Muscle of leg (tissue), 11 donors: ENCODE results near the gene LSM14B. TPM values are rescaled to one million over a fixed set of nuclear protein-coding genes. Genes with fewer than 3 reads are reported as not detected.

ENCODE experiments used
- DNase-seq: peaks from one replicate; pipeline ENCODE4 v3.0.0; 2013
- H3K27ac ChIP-seq: one replicate; pipeline ENCODE4 v1.5.1; 2013; ENCODE audit warnings: mild to moderate bottlenecking, low read length, control low read depth
- H3K27me3 ChIP-seq: one replicate; pipeline ENCODE4 v1.6.1; 2013; ENCODE audit warnings: low read length; ENCODE audit not compliant: control insufficient read depth, insufficient read depth
- H3K36me3 ChIP-seq: one replicate; pipeline ENCODE4 v1.6.1; 2013; ENCODE audit warnings: low read length; ENCODE audit not compliant: control insufficient read depth, insufficient read depth
- H3K4me1 ChIP-seq: one replicate; pipeline ENCODE4 v1.6.1; 2013; ENCODE audit warnings: low read length; ENCODE audit not compliant: control insufficient read depth, insufficient read depth
- H3K4me3 ChIP-seq: one replicate; pipeline ENCODE4 v1.5.1; 2013; ENCODE audit warnings: low read length, control low read depth
- H3K9me3 ChIP-seq: replicated peaks from 2 replicates; pipeline ENCODE4 v1.6.1; 2013; ENCODE audit warnings: low read depth, low read length; ENCODE audit not compliant: control insufficient read depth
- WGBS: methylation state at CpG from one replicate; pipeline ENCODE4 v1.1.5; 2013; ENCODE audit warnings: missing lambda C conversion rate; ENCODE audit not compliant: insufficient coverage; 5-methylcytosine and 5-hydroxymethylcytosine counted together
- polyA plus RNA-seq, 8 donors: library from polyadenylated mRNA; unstranded; fragments of 120-200 nt; gene quantifications; one replicate each; pipeline versions ENCODE4 v1.2.1 to v1.2.3, GENCODE V29; 2013; ENCODE audit warnings: inconsistent platforms in 1 of 8, low replicate concordance in 1 of 8; ENCODE audit not compliant: insufficient read length in 8 of 8, insufficient read depth in 1 of 8
- total RNA-seq: library from RNA; stranded (reverse); fragments of 120-200 nt; gene quantifications from one replicate; pipeline ENCODE4 v1.2.4, GENCODE V29; 2013

The LSM14B gene
- total and polyA plus RNA-seq, 9 donors: 57.1 to 83.1 (median 71.0) TPM

DNA sequence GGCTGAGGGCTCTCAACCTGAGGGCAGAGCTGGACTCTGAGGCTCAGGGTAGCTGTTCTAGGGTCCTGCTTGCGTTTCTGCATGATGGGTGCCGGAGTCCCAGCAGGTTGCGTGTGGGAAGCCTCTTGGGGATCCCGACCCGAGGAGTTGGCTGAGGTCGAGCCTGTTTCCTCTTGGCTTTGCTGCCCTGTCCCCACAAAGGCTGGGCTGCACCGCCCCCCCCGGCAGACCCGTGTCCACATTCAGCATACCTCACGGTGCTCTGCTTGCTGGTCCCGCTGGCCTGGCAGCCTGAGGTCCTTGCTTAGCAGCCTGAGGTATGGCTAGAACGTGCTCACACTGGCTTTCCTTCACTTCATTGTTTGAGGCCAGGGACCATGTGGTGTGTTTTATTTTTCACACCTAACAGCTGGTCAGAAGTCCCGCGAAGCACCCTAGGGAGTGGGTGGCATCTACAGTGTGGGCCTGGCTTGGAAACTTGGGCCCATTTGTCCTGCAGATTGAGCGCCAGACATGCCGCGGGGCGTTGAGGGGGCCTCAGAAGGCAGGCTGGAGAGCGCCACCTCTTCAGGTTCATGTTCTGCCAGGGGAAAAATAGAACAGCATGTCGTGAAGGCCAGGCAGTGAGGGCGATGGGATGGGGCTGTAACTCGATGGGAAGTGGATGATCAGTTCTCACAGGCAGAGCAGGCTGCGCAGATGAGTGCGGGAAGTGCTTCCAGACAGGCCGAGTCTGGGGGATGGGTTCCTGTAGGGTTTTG, 9.5 kb downstream of the LSM14B start:
- no peak overlapping the region for H3K4me3 ChIP-seq
- no peak overlapping the region for H3K27ac ChIP-seq
- no peak for DNase-seq
- no peaks in the 10 kb centered on the region for H3K27me3 ChIP-seq
- no peaks in the 10 kb centered on the region for H3K9me3 ChIP-seq
- WGBS: 87% methylated on average over 24 of the region's 25 CpGs
- H3K4me1 ChIP-seq: peaks cover 7% of the 10 kb centered on the region
- peaks cover 90% of the 10 kb centered on the region for H3K36me3 ChIP-seq

DNA sequence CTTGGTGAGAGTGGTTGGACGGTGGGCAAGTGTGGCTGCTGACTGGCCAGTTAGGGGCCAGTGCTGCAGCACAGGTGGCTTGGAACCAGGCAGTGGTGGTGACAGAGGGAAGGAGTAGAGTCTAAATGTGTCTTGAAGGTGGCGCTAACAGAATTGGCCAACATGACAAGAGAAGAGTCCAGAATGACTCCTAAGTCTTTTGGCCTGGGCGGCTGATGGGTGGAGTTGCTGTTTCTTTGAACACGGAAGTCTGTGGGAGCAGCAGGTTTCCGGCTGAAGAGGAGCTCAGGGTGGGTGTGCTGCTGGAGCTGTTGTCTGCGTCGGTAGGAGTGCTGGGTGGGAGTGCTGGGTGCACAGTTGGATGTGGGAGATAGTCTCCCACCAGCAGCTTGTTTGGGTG, 10.1 kb downstream of the LSM14B start:
- no peaks in the 10 kb centered on the region for H3K9me3 ChIP-seq
- peaks cover 7% of the 10 kb centered on the region for H3K4me1 ChIP-seq
- no peak overlapping the region for H3K27ac ChIP-seq
- peaks cover 89% of the 10 kb centered on the region for H3K36me3 ChIP-seq
- H3K4me3 ChIP-seq: no peak overlapping the region
- no peak for DNase-seq
- no peaks in the 10 kb centered on the region for H3K27me3 ChIP-seq
- WGBS: 76% methylated on average over 4 of the region's 7 CpGs

DNA sequence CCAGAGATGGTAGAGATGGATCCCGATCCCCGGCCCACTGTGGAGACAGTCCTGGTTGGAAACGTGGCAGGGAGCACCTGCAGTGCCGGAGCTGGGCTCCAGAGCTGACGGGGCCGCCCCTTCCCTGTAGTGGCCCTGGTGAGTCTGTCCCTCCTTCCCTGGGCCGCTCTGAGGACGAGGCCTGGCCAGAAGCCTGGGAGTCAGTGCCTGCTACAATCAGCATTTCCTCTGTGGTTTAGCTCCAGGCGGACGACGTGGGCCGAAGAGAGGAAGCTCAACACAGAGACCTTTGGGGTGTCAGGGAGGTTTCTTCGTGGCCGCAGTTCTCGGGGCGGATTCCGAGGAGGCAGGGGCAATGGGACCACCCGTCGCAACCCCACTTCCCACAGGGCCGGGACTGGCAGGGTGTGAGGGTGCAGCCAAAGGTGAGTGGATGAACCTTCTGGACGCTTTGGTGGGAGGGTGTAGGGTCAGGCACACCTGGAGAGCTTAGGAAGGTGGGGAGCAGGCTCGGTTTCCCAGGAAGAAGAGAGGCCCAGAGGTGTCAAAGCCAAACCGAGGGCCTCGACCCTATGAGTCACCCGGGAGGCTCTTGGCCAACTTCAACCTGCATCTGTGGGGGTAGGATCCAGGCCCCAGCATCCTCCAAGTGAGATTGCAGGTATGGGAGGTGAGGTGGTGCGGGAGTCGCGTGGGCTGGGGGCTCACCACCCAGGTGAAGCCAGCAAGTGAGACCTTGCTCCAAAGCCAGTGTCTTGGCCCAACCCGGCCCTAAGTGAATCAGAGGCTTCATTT, 11.0 kb downstream of the LSM14B start:
- no peak overlapping the region for H3K27ac ChIP-seq
- WGBS: 73% methylated on average over 26 of the region's 29 CpGs
- H3K4me3 ChIP-seq: no peak overlapping the region
- no peak for DNase-seq
- no peaks in the 10 kb centered on the region for H3K9me3 ChIP-seq
- peaks cover 89% of the 10 kb centered on the region for H3K36me3 ChIP-seq
- H3K27me3 ChIP-seq: no peaks in the 10 kb centered on the region
- peaks cover 2% of the 10 kb centered on the region for H3K4me1 ChIP-seq

DNA sequence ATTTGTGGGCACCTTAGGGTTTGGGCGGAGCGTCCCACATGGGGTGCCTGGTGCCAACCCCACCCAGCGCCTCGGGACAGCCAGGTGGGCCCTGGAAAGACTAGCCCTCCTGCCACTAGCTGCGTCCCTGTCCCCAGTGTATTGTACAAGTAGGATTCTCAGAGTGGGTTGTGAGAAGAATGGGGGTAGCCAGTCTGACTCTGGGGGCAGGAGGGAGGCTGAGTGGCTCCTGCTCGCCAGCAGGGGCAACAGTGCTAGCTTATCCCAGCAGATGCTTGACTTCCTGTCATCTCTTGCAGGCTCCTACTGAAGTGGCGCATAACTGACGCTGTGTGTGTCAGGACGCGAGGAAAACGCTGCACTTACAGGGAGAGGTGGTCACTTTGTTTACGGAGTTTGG, 11.6 kb downstream of the LSM14B start:
- no peak overlapping the region for H3K27ac ChIP-seq
- no peak for DNase-seq
- 74% methylated on average over 11 of the region's 12 CpGs for WGBS
- no peaks in the 10 kb centered on the region for H3K9me3 ChIP-seq
- H3K27me3 ChIP-seq: no peaks in the 10 kb centered on the region
- H3K36me3 ChIP-seq: peaks cover 89% of the 10 kb centered on the region
- H3K4me1 ChIP-seq: peaks cover 2% of the 10 kb centered on the region
- no peak overlapping the region for H3K4me3 ChIP-seq

DNA sequence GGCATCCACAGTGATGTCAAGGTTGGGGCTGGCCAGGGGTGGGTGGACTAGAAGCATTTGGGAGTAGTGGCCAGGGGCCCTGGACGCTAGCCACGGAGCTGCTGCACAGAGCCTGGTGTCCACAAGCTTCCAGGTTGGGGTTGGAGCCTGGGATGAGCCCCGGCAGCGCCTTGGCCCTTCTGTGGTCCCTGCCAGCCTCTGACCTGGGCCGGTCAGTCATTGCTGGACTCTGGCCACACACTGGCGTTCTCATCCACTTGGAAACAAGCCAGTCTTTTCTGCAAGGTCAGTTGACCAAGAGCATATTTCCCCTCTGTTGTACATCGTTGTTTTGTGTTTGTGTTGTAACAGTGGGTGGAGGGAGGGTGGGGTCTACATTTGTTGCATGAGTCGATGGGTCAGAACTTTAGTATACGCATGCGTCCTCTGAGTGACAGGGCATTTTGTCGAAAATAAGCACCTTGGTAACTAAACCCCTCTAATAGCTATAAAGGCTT, 12.5 kb downstream of the LSM14B start:
- H3K9me3 ChIP-seq: no peaks in the 10 kb centered on the region
- peaks cover 89% of the 10 kb centered on the region for H3K36me3 ChIP-seq
- DNase-seq: no peak
- H3K4me1 ChIP-seq: peaks cover 2% of the 10 kb centered on the region
- 69% methylated on average over 6 of the region's 11 CpGs for WGBS
- no peak overlapping the region for H3K4me3 ChIP-seq
- H3K27me3 ChIP-seq: no peaks in the 10 kb centered on the region
- no peak overlapping the region for H3K27ac ChIP-seq

DNA sequence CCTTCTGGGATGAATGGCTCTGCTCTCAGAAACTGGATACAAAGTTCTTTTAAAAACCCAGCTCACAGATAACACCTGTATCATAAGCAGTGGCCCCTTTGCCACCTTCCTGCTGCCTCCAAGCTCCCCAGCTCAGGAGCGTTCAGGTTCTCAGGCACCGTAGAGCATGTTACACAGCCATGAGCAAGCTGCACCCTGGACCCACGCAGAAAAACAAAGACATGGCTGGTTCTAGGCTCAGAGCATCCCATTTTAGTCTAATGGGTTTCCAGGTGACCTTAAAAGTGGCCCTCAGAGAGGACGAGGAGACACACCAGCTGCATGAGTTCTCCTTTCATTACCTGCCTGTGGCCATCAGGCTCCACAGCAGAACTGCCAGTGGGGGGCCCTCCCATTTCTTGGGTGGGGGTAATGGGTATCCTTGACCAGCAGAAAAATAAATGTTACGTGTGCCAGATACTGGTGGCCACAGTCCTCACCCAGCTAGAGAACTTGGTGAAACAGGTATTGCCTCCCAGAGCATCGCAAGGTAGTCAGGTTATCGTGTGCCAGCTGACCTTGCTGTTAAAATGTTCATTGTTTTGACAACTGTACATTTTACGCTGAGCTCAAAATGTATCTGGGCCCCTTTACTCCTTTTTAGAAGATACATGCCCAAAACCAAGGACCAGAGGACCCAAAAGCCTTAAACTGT, 13.4 kb downstream of the LSM14B start:
- 85% methylated on average over 6 of the region's 8 CpGs for WGBS
- Histone ChIP-seq H3K27ac (no peak overlapping the region), H3K4me3 (no peak overlapping the region), H3K4me1 (peaks cover 2% of the 10 kb centered on the region), H3K9me3 (no peaks in the 10 kb centered on the region), H3K27me3 (no peaks in the 10 kb centered on the region), H3K36me3 (peaks cover 89% of the 10 kb centered on the region)
- no peak for DNase-seq

DNA sequence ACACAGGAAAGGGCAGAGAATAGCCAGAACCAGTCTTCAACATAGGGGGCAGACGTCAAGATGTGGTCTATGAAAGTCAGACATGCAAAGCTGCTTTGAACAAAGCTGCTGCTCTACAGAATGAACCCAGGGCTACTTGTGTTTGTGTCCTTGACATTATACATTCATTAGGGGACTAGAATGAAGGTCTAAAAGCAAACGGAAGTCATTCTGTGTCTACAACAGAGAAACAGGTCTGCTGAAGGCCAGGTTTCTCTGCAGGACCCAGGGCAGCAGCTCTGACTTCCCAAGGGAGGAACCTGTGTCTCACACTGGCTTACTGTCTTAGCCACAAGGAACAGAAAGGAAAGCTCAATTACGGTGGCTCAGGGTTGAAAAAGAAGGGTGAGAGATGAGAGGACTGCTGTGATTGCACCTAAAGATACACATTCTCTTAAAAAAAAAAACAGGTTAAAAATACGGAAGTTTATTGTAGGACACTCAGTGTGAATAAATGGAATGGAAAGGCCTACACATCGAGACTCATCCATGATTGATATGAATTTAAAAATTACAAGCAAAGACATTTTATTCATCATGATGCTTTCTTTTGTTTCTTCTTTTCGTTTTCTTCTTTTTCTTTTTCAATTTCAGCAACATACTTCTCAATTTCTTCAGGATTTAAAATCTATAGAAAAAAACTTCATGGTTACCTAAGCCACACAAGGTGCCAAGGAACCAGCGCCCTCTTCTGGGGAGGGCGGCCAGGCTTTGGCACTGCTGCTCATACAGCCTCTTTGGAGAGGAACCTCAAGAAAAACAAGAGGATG, 14.2 kb downstream of the LSM14B start:
- Histone ChIP-seq H3K27ac (no peak overlapping the region), H3K4me1 (peaks cover 9% of the 10 kb centered on the region), H3K36me3 (peaks cover 86% of the 10 kb centered on the region), H3K9me3 (no peaks in the 10 kb centered on the region), H3K4me3 (no peak overlapping the region), H3K27me3 (no peaks in the 10 kb centered on the region)
- DNase-seq: peak; percentile 77
- 0% methylated on average over 2 of the region's 8 CpGs for WGBS

DNA sequence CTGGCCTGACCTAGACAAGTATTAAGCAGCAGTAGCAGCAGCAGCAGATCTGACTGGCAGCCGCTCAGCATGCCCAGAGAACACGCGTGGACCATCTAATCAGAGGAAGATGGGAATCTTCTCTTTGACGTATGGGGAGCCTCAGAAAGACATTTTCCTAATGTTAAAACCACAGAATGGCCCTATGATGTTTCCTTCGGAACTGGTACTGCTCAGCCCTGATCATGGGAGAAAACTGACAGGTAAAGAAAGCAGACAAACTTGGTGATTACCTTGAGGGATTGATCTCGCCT, 14.8 kb downstream of the LSM14B start:
- Histone ChIP-seq H3K9me3 (no peaks in the 10 kb centered on the region), H3K36me3 (peaks cover 81% of the 10 kb centered on the region), H3K27ac (no peak overlapping the region), H3K4me3 (no peak overlapping the region), H3K4me1 (peaks cover 14% of the 10 kb centered on the region), H3K27me3 (no peaks in the 10 kb centered on the region)
- 85% methylated on average over 5 of the region's 6 CpGs for WGBS
- DNase-seq: no peak

DNA sequence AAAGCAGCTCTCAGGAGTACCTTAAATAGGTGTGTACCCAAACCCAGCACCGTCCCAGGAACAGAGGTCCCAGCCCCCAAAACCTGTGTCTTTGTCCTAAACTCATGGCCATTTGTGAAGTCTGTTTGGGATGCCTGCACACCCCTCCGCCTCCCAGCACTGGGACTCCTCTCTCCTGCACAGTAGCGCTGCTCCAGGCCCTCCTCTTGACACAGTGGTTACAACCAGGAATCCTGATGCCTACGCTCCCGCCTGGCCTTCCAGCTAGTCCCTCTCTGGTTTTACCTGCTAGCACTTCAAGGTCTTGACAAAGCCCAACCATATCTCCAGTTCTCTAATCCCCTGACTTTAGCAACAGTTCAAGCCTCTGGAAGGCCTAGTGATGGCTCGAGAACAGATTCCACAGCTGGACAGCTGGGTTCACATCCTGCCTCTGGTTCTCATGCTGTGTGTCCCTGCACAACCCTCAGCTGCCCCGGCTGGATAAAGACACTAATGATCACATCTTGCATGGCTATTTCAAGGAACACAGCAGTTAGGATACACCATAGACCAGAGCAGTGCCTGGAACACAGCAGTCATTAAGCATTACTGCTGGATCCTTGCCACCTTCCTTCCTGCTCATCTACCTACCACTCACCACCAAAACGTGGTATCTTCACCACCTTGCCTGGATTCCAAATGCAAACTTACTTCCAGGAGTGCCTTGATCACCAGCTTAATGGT, 15.4 kb downstream of the LSM14B start:
- no peak for DNase-seq
- WGBS: 77% methylated on average over 8 of the region's 8 CpGs
- peaks cover 74% of the 10 kb centered on the region for H3K36me3 ChIP-seq
- no peaks in the 10 kb centered on the region for H3K9me3 ChIP-seq
- no peak overlapping the region for H3K27ac ChIP-seq
- peaks cover 16% of the 10 kb centered on the region for H3K4me1 ChIP-seq
- H3K4me3 ChIP-seq: no peak overlapping the region
- no peaks in the 10 kb centered on the region for H3K27me3 ChIP-seq
